ENCODE measurements around the gene ZBTB44.

The ZBTB44 gene

GRCh38 chr11:130315354-130315970, 745 bp upstream of the ZBTB44 start:
- no peak for TF ChIP-seq CTCF (IDR thresholded peaks at IDR 0.05)
- peak; percentile 16 for DNase-seq
- H3K9me3 Mint-ChIP-seq, result peaks cover 9% of the 10 kb centered on the region
- no peaks in the 10 kb centered on the region for H3K27me3 Mint-ChIP-seq (ENCODE audit: low read depth, poor library complexity)
- no peak overlapping the region for H3K27ac Mint-ChIP-seq
- peaks cover 4% of the 10 kb centered on the region for H3K36me3 Mint-ChIP-seq (ENCODE audit: low read depth)
- H3K4me1 Mint-ChIP-seq, result peaks cover 41% of the 10 kb centered on the region
- H3K4me3 Mint-ChIP-seq, result peak overlapping the region; percentile 83

GRCh38 chr11:130314184-130314749, 450 bp downstream of the ZBTB44 start:
- DNase-seq, result peak; percentile 76
- Mint-ChIP-seq H3K27ac (no peak overlapping the region), H3K4me1 (peaks cover 45% of the 10 kb centered on the region), H3K4me3 (peak overlapping the region; percentile 92), H3K9me3 (peaks cover 3% of the 10 kb centered on the region), H3K36me3 (ENCODE audit: low read depth) (peaks cover 4% of the 10 kb centered on the region), H3K27me3 (ENCODE audit: low read depth, poor library complexity) (no peaks in the 10 kb centered on the region)
- no peak for TF ChIP-seq CTCF (IDR thresholded peaks at IDR 0.05)

- H3K9me3 Mint-ChIP-seq, result peaks cover 10% of the 10 kb centered on the region
Observed at GRCh38 chr11:130313383-130314183, 1.1 kb downstream of the ZBTB44 start.

GRCh38 chr11:130312046-130312445, 2.7 kb downstream of the ZBTB44 start:
- DNase-seq, result no peak
- H3K27me3 Mint-ChIP-seq (ENCODE audit: low read depth, poor library complexity), result no peaks in the 10 kb centered on the region
- peaks cover 24% of the 10 kb centered on the region for H3K9me3 Mint-ChIP-seq
- peaks cover 45% of the 10 kb centered on the region for H3K4me1 Mint-ChIP-seq
- H3K27ac Mint-ChIP-seq, result no peak overlapping the region
- no peak for TF ChIP-seq CTCF (IDR thresholded peaks at IDR 0.05)
- H3K36me3 Mint-ChIP-seq (ENCODE audit: low read depth), result peaks cover 26% of the 10 kb centered on the region
- H3K4me3 Mint-ChIP-seq, result peak overlapping the region; percentile 92

More at GRCh38 chr11:130313383-130314183, 1.1 kb downstream of the ZBTB44 start:
- Mint-ChIP-seq H3K27me3 (ENCODE audit: low read depth, poor library complexity) (no peaks in the 10 kb centered on the region), H3K36me3 (ENCODE audit: low read depth) (peaks cover 10% of the 10 kb centered on the region), H3K4me1 (peaks cover 45% of the 10 kb centered on the region), H3K27ac (peak overlapping the region; percentile 86), H3K4me3 (peak overlapping the region; percentile 92)
- no peak for DNase-seq
- no peak for TF ChIP-seq CTCF (IDR thresholded peaks at IDR 0.05)

- peaks cover 37% of the 10 kb centered on the region for H3K36me3 Mint-ChIP-seq (ENCODE audit: low read depth)
- peaks cover 44% of the 10 kb centered on the region for H3K4me1 Mint-ChIP-seq
- no peak for DNase-seq
- peaks cover 37% of the 10 kb centered on the region for H3K9me3 Mint-ChIP-seq
- no peak overlapping the region for H3K4me3 Mint-ChIP-seq
- H3K27ac Mint-ChIP-seq, result no peak overlapping the region
- no peaks in the 10 kb centered on the region for H3K27me3 Mint-ChIP-seq (ENCODE audit: low read depth, poor library complexity)
- no peak for TF ChIP-seq CTCF (IDR thresholded peaks at IDR 0.05)
Observed at GRCh38 chr11:130310622-130311021, 4.1 kb downstream of the ZBTB44 start.

Data from nephron progenitor cell (in vitro differentiated cells).